HepG2 (cell line): ENCODE measurements around the gene SCN9A. TPM values are rescaled to one million over a fixed set of nuclear protein-coding genes. Genes with fewer than 3 reads are reported as not detected.

Experiments
- CREM ChIP-seq, 2 experiments: sonication (generic) in 1 of 2; formaldehyde crosslinking in 1 of 2; IDR thresholded peaks; 2 replicates each; pipeline versions ENCODE4 v1.4.0 to v1.6.1; 2016 to 2020; ENCODE audit warnings: antibody characterized with exemption in 1 of 2, mild to moderate bottlenecking in 1 of 2, missing genetic modification reagents in 1 of 2
- ELF3 ChIP-seq: IDR thresholded peaks from 2 replicates; pipeline ENCODE4 v1.6.1; 2016; ENCODE audit warnings: missing genetic modification reagents, missing compliant biosample characterization
- EP300 ChIP-seq, 3 experiments: sonication (generic) in 1 of 3; formaldehyde crosslinking in 1 of 3; IDR thresholded peaks; 2 replicates each; pipeline versions ENCODE4 v1.5.1 to v1.6.1; 2011 to 2020; ENCODE audit warnings: low read depth in 2 of 3, low read length in 2 of 3, borderline replicate concordance in 1 of 3, improper control_type of control experiment in 1 of 3, mild to moderate bottlenecking in 1 of 3, missing genetic modification reagents in 1 of 3, moderate library complexity in 1 of 3
- FOXA3 ChIP-seq: IDR thresholded peaks from 2 replicates; pipeline ENCODE4 v1.6.1; 2016; ENCODE audit warnings: missing genetic modification reagents, missing compliant biosample characterization
- FOXO1 ChIP-seq: sonication (generic); formaldehyde crosslinking; IDR thresholded peaks from 2 replicates; pipeline ENCODE4 v1.4.0; 2020; ENCODE audit warnings: missing genetic modification reagents
- HNF4A ChIP-seq: sonication (generic); formaldehyde crosslinking; IDR thresholded peaks from 2 replicates; pipeline ENCODE4 v1.4.0; 2020; ENCODE audit warnings: missing genetic modification reagents
- HNF4G ChIP-seq, 2 experiments: sonication (generic) in 1 of 2; formaldehyde crosslinking in 1 of 2; IDR thresholded peaks; 2 replicates each; pipeline versions ENCODE4 v1.4.0 to v1.6.1; 2011 to 2020; ENCODE audit warnings: borderline replicate concordance in 2 of 2, low read depth in 2 of 2, mild to moderate bottlenecking in 2 of 2, low read length in 1 of 2, missing genetic modification reagents in 1 of 2, moderate library complexity in 1 of 2
- NR2F6 ChIP-seq, 2 experiments: IDR thresholded peaks; 2 replicates each; pipeline ENCODE4 v1.6.1; 2016; ENCODE audit warnings: antibody characterized with exemption in 1 of 2, mild to moderate bottlenecking in 1 of 2
- NRL ChIP-seq: sonication (generic); formaldehyde crosslinking; IDR thresholded peaks from 2 replicates; pipeline ENCODE4 v1.5.0; 2020; ENCODE audit warnings: missing genetic modification reagents, mild to moderate bottlenecking, moderate library complexity, borderline replicate concordance
- ONECUT2 ChIP-seq: sonication (generic); formaldehyde crosslinking; IDR thresholded peaks from 2 replicates; pipeline ENCODE4 v1.4.0; 2020; ENCODE audit warnings: missing genetic modification reagents
- REPIN1 ChIP-seq: sonication (generic); formaldehyde crosslinking; IDR thresholded peaks from 2 replicates; pipeline ENCODE4 v1.8.0; 2022; ENCODE audit warnings: missing genetic modification reagents, low read depth, mild to moderate bottlenecking, borderline replicate concordance
- RFXANK ChIP-seq: IDR thresholded peaks from 2 replicates; pipeline ENCODE4 v1.6.1; 2016
- SMAD3 ChIP-seq: sonication (generic); formaldehyde crosslinking; IDR thresholded peaks from 2 replicates; pipeline ENCODE4 v1.4.0; 2020; ENCODE audit warnings: missing genetic modification reagents
- THAP8 ChIP-seq: sonication (generic); formaldehyde crosslinking; IDR thresholded peaks from 2 replicates; pipeline ENCODE4 v1.5.1; 2020; ENCODE audit warnings: missing genetic modification reagents, mild to moderate bottlenecking, borderline replicate concordance
- ZBTB33 ChIP-seq: sonication (generic); formaldehyde crosslinking; IDR thresholded peaks from 2 replicates; pipeline ENCODE4 v1.4.0; 2020; ENCODE audit warnings: missing genetic modification reagents
- ZBTB8A ChIP-seq: sonication (generic); formaldehyde crosslinking; IDR thresholded peaks from 2 replicates; pipeline ENCODE4 v1.4.0; 2020; ENCODE audit warnings: mild to moderate bottlenecking, low read depth, missing genetic modification reagents, borderline replicate concordance
- ZNF232 ChIP-seq: sonication (generic); formaldehyde crosslinking; IDR thresholded peaks from 2 replicates; pipeline ENCODE4 v1.4.0; 2020; ENCODE audit warnings: missing genetic modification reagents, borderline replicate concordance
- ZNF251 ChIP-seq: sonication (generic); formaldehyde crosslinking; IDR thresholded peaks from 2 replicates; pipeline ENCODE4 v1.9.0; 2021; ENCODE audit warnings: mild to moderate bottlenecking, missing genetic modification reagents
- ZNF33B ChIP-seq: sonication (generic); formaldehyde crosslinking; IDR thresholded peaks from 2 replicates; pipeline ENCODE4 v1.5.1; 2020; ENCODE audit warnings: mild to moderate bottlenecking, missing genetic modification reagents
- ZNF644 ChIP-seq: IDR thresholded peaks from 2 replicates; pipeline ENCODE4 v1.6.1; 2016; ENCODE audit warnings: low read depth
- ZNF792 ChIP-seq: IDR thresholded peaks from 2 replicates; pipeline ENCODE4 v1.6.1; 2016
- polyA plus RNA-seq, 8 experiments: library from polyadenylated mRNA; depleted of rRNA in 3 of 8; stranded (reverse) in 7 of 8; unstranded in 1 of 8; fragments of >200 nt; fragmentation: Illumina TruSeq in 4 of 8; extraction: Trizol in 4 of 8; gene quantifications; 2 replicates each; pipeline versions ENCODE4 v1.2.1 to v1.2.3, GENCODE V29; 2011 to 2016; ENCODE audit warnings: low read depth in 4 of 8, missing spikeins in 1 of 8, mixed read lengths in 1 of 8; ENCODE audit not compliant: insufficient read depth in 1 of 8
- total RNA-seq, 5 experiments: library from RNA; depleted of rRNA; stranded (reverse); fragments of >200 nt; fragmentation: Illumina TruSeq; extraction: Trizol; gene quantifications; 2 replicates each; pipeline ENCODE4 v1.2.3, GENCODE V29; 2016; ENCODE audit warnings: low read depth in 1 of 5
- TF ChIP-seq, protein P1 (sequence below): IDR thresholded peaks from 2 replicates; pipeline ENCODE4 v1.6.1; 2016; ENCODE audit warnings: low read depth
- TF ChIP-seq, protein P2 (sequence below): sonication (generic); formaldehyde crosslinking; IDR thresholded peaks from 2 replicates; pipeline ENCODE4 v1.4.0; 2020; ENCODE audit warnings: missing genetic modification reagents

SCN9A gene
- total and polyA plus RNA-seq, 2 of the 13 experiments (the other 11 are each of a cell fraction or from before 2014, with no cell fraction given), result 15.3 to 24.3 TPM

- TF ChIP-seq EP300 (IDR thresholded peaks at IDR 0.05; ENCODE audit: low read depth in 2 of 2, low read length in 2 of 2), result peak; percentile 68 to 91; a peak in 3 of 4 replicates
- no peak for TF ChIP-seq EP300 (CRISPR knock-in tag; IDR thresholded peaks at IDR 0.05; ENCODE audit: borderline replicate concordance)
- peak; percentile 55; the same call in 1 of the 2 replicates for TF ChIP-seq FOXO1 (CRISPR knock-in tag)
- TF ChIP-seq, protein P1, sequence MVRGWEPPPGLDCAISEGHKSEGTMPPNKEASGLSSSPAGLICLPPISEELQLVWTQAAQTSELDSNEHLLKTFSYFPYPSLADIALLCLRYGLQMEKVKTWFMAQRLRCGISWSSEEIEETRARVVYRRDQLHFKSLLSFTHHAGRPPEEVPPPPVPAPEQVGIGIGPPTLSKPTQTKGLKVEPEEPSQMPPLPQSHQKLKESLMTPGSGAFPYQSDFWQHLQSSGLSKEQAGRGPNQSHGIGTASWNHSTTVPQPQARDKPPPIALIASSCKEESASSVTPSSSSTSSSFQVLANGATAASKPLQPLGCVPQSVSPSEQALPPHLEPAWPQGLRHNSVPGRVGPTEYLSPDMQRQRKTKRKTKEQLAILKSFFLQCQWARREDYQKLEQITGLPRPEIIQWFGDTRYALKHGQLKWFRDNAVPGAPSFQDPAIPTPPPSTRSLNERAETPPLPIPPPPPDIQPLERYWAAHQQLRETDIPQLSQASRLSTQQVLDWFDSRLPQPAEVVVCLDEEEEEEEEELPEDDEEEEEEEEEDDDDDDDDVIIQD (CRISPR knock-in tag), result peak; percentile 95
- TF ChIP-seq ZNF232 (CRISPR knock-in tag), result no peak
- TF ChIP-seq NRL (CRISPR knock-in tag), result no peak
- no peak for TF ChIP-seq ZNF251 (CRISPR knock-in tag)
- peak; percentile 90 for TF ChIP-seq ZNF644 (CRISPR knock-in tag)
- no peak for TF ChIP-seq ZBTB8A
- TF ChIP-seq HNF4G (IDR thresholded peaks at IDR 0.05; ENCODE audit: borderline replicate concordance, low read depth, low read length), result peak; percentile 98
- TF ChIP-seq HNF4G (CRISPR knock-in tag; IDR thresholded peaks at IDR 0.05; ENCODE audit: borderline replicate concordance, low read depth), result peak; percentile 95
- peak; percentile 60; the same call in 1 of the 2 replicates for TF ChIP-seq ELF3 (CRISPR knock-in tag)
- TF ChIP-seq CREM (IDR thresholded peaks at IDR 0.05), result peak; percentile 55
- no peak for TF ChIP-seq CREM (CRISPR knock-in tag; IDR thresholded peaks at IDR 0.05)
- TF ChIP-seq RFXANK (CRISPR knock-in tag), result 0 out of 2 replicates have a peak, but pooled peaks have one; percentile 66
- 0 out of 2 replicates have a peak, but pooled peaks have one; percentile 37 for TF ChIP-seq ZNF792
- TF ChIP-seq, protein P2, sequence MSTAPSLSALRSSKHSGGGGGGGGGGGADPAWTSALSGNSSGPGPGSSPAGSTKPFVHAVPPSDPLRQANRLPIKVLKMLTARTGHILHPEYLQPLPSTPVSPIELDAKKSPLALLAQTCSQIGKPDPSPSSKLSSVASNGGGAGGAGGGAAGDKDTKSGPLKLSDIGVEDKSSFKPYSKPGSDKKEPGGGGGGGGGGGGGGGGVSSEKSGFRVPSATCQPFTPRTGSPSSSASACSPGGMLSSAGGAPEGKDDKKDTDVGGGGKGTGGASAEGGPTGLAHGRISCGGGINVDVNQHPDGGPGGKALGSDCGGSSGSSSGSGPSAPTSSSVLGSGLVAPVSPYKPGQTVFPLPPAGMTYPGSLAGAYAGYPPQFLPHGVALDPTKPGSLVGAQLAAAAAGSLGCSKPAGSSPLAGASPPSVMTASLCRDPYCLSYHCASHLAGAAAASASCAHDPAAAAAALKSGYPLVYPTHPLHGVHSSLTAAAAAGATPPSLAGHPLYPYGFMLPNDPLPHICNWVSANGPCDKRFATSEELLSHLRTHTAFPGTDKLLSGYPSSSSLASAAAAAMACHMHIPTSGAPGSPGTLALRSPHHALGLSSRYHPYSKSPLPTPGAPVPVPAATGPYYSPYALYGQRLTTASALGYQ, result peak; percentile 67; the same call in 1 of the 2 replicates
- TF ChIP-seq FOXA3 (CRISPR knock-in tag), result peak; percentile 85
- peak; percentile 99 for TF ChIP-seq HNF4A (CRISPR knock-in tag)
- no peak for TF ChIP-seq ZBTB33 (CRISPR knock-in tag)
- TF ChIP-seq REPIN1 (CRISPR knock-in tag), result peak; percentile 50; the same call in 1 of the 2 replicates
- peak; percentile 54 for TF ChIP-seq ONECUT2 (CRISPR knock-in tag)
- peak; percentile 57 for TF ChIP-seq NR2F6 (IDR thresholded peaks at IDR 0.05)
- peak; percentile 71; the same call in 1 of the 2 replicates for TF ChIP-seq NR2F6 (CRISPR knock-in tag; IDR thresholded peaks at IDR 0.05)
- TF ChIP-seq THAP8, result no peak
- 0 out of 2 replicates have a peak, but pooled peaks have one; percentile 41 for TF ChIP-seq SMAD3 (CRISPR knock-in tag)
- TF ChIP-seq ZNF33B (CRISPR knock-in tag), result no peak
Measured at GRCh38 chr2:166372046-166372445, 3.7 kb downstream of the SCN9A start (continued).
